Testis (tissue), 2 donors: ENCODE results near the gene TUBG2.

ENCODE experiments used
- POLR2A ChIP-seq: fragments of 450-650 bp; IDR thresholded peaks from one replicate; pipeline ENCODE4 v1.6.1; 2017; ENCODE audit warnings: antibody characterized with exemption, mild to moderate bottlenecking, moderate library complexity
- TF ChIP-seq, protein P1 (sequence below), 3 experiments: fragments of 450-650 bp in 2 of 3; fragments of 200-600 bp in 1 of 3; sonication (generic) in 1 of 3; IDR thresholded peaks; one replicate each; pipeline ENCODE4 v1.5.1; 2016 to 2019; ENCODE audit warnings: antibody characterized with exemption in 3 of 3, mild to moderate bottlenecking in 2 of 3, moderate library complexity in 1 of 3

DNA sequence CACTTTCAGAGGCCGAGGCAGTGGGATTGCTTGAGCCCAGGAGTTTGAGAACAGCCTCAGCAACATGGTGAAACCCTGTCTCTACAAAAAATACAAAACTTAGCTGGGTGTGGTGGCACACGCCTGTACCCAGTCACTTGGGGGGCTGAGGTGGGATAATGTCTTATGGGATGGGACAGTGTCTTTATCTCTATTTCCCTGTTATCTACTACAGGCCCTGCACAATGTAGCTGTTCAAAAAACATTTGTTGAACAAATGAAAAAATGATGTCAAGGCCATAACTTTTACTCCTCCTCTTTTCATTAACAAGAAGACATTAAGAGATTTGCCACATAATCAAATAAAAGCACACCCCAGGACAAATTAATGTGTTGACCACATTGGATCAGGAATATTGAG is 35.8 kb upstream of the TUBG2 start:
- no peak for TF ChIP-seq POLR2A
- TF ChIP-seq, protein P1, sequence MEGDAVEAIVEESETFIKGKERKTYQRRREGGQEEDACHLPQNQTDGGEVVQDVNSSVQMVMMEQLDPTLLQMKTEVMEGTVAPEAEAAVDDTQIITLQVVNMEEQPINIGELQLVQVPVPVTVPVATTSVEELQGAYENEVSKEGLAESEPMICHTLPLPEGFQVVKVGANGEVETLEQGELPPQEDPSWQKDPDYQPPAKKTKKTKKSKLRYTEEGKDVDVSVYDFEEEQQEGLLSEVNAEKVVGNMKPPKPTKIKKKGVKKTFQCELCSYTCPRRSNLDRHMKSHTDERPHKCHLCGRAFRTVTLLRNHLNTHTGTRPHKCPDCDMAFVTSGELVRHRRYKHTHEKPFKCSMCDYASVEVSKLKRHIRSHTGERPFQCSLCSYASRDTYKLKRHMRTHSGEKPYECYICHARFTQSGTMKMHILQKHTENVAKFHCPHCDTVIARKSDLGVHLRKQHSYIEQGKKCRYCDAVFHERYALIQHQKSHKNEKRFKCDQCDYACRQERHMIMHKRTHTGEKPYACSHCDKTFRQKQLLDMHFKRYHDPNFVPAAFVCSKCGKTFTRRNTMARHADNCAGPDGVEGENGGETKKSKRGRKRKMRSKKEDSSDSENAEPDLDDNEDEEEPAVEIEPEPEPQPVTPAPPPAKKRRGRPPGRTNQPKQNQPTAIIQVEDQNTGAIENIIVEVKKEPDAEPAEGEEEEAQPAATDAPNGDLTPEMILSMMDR (IDR thresholded peaks at IDR 0.05), result no peak
